GM10266 (cell line): ENCODE data around the gene PDCD2L.

Experiments used
- DNase-seq: peaks from one replicate; pipeline ENCODE4 v3.0.0; 2012; ENCODE audit errors: extremely low spot score
- TF ChIP-seq, protein P1 (sequence below): IDR thresholded peaks from 2 replicates; pipeline ENCODE4 v1.5.1; 2012; ENCODE audit warnings: mild to moderate bottlenecking, low read depth; ENCODE audit not compliant: control insufficient read depth, insufficient read depth; ENCODE audit errors: missing control alignments

Gene PDCD2L

DNA sequence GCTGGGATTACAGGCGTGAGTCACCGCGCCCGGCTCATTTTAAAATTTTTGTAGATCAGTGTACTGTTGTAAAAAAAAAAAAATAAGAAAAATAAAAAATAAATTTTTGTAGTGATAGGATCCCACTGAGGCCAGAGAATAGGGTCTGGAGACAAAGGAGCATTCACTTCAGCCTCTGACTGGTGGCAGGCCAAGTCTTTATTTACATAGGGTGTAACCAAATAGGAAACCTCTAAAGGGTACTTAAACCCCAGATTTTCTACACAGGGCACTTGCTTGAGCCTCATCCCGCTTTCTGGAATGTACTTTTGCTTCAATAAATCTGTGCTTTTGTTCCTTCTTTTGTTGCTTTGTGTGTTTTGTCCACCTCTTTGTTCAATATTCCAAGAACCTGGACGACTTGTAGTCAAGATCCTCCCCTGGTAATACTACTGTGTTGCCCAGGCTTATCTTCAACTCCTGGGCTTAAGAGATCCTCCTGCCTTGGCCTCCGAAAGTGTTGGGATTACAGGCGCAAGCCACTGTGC, 2.1 kb upstream of the PDCD2L start:
- TF ChIP-seq, protein P1, sequence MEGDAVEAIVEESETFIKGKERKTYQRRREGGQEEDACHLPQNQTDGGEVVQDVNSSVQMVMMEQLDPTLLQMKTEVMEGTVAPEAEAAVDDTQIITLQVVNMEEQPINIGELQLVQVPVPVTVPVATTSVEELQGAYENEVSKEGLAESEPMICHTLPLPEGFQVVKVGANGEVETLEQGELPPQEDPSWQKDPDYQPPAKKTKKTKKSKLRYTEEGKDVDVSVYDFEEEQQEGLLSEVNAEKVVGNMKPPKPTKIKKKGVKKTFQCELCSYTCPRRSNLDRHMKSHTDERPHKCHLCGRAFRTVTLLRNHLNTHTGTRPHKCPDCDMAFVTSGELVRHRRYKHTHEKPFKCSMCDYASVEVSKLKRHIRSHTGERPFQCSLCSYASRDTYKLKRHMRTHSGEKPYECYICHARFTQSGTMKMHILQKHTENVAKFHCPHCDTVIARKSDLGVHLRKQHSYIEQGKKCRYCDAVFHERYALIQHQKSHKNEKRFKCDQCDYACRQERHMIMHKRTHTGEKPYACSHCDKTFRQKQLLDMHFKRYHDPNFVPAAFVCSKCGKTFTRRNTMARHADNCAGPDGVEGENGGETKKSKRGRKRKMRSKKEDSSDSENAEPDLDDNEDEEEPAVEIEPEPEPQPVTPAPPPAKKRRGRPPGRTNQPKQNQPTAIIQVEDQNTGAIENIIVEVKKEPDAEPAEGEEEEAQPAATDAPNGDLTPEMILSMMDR = no peak
- no peak for DNase-seq

DNA sequence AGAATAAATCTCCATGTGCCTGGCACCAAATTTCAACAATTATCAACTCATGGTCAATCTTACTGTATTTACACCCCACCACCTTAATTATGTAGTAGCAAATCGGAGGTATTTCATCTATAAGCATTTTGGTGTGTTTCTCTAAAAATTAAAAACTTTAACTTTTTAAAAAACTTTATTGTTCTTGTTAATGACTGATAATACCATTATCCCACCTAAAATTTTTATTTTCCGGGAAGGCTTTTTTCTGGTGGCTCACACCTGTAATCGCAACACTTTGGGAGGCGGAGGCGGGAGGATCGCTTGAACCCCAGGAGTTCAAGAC, 453 bp upstream of the PDCD2L start:
- DNase-seq = no peak
- TF ChIP-seq, protein P1 = no peak

DNA sequence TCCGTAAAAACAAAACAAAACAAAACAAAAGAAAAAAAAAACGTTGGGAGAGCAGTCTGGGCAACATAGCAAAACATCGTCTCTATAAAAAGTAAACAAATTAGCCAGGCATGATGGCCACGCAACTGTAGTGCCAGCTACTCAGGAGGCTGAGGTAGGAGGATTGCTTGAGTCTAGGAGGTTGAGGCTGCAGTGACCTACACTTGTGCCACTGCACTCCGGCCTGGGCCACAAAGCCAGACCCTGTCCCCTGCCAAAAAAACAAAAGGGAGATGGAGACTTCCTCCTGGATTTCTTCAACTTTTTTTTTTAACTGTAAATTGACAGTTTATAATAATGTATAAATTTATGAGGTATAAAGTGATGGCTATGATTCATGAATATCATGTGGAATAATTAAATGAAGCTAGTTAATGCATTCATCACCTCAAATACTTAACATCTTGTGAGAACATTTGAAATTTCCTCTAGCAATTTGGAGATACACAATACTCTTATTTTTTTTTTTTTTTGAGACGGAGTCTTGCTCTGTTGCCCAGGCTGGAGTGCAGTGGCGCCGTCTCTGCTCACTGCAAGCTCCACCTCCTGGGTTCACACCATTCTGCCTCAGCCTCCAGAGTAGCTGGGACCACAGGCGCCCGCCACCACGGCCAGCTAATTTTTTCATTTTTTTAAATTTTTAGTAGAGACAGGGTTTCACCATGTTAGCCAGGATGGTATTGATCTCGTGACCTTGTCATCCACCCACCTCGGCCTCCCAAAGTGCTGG, 1.9 kb downstream of the PDCD2L start:
- TF ChIP-seq, protein P1 = no peak
- DNase-seq = no peak

GRCh38 chr19:34408411-34408810, 4.2 kb downstream of the PDCD2L start:
- TF ChIP-seq, protein P1 = no peak
- no peak for DNase-seq

DNA sequence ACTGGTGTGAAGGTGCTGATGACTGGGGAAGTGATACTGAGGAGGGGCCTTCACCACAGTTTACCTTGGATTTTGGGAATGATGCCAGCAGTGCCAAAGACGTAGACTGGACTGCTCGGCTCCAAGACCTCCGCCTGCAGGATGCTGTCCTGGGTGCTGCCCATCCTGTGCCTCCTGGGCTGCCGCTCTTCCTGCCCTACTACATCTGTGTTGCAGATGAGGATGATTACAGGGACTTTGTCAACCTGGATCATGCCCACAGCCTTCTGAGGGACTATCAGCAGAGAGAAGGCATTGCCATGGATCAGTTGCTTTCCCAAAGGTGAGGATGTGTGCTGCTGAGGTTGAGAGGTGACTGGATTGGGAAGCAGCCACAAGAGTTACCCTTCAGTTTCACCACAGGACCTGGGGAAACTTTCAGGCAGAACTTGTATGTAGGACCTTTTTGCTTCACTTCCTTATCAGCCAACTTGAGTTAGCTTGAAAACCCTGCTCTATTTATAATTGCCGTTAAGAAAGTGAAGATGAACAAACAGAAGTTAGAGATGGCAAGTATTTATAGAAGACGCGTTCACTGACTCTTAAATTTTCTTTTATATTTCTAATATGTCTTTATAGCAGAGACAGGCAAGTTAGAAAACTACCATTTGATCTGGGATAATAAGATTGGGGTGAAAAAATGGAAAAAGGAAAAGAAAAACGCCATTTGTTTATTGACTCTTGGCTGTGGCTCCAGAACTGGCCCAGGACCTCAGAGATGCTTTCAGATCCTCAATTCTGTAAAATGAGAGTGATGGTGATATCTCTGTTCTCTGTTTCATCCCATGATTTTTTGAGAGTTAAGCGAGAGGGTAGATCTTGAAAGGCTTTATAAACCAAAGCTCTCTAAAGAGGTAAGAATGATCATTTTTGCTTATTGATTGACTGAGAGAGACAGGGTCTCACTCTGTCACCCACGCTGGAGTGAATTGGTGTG, 5.3 kb downstream of the PDCD2L start:
- no peak for DNase-seq
- TF ChIP-seq, protein P1 = no peak

- DNase-seq = no peak
- TF ChIP-seq, protein P1 = no peak
These were observed 7.0 kb downstream of the PDCD2L start for GRCh38 chr19:34411216-34411615.
